H1 (cell line): ENCODE data around the gene BTBD9.

Experiments used
- ATF3 ChIP-seq: IDR thresholded peaks from 2 replicates; pipeline ENCODE4 v1.6.1; 2011; ENCODE audit warnings: low read depth, mild to moderate bottlenecking, low read length; ENCODE audit not compliant: insufficient read depth
- CEBPB ChIP-seq: IDR thresholded peaks from 2 replicates; pipeline ENCODE4 v1.6.1; 2012; ENCODE audit warnings: low read depth, low read length
- CTCF ChIP-seq, 3 experiments: IDR thresholded peaks; 1 replicate in 2 of 3; 2 replicates in 1 of 3; pipeline versions ENCODE4 v1.5.1 to v1.6.1; 2011; ENCODE audit warnings: low read length in 3 of 3, mild to moderate bottlenecking in 3 of 3, inconsistent platforms in 2 of 3, low read depth in 1 of 3, moderate library complexity in 1 of 3; ENCODE audit not compliant: insufficient read depth in 1 of 3; ENCODE audit errors: control extremely low read depth in 1 of 3
- EP300 ChIP-seq, 2 experiments: IDR thresholded peaks; 1 replicate in 1 of 2; 2 replicates in 1 of 2; pipeline ENCODE4 v1.6.1; 2011 to 2012; ENCODE audit warnings: low read depth in 2 of 2, low read length in 2 of 2, mild to moderate bottlenecking in 2 of 2, borderline replicate concordance in 1 of 2, inconsistent platforms in 1 of 2, moderate library complexity in 1 of 2
- EZH2 ChIP-seq: fragments of 200-600 bp; sonication (generic); IDR thresholded peaks from 2 replicates; pipeline ENCODE4 v1.7.1; 2012; ENCODE audit warnings: low read depth, mild to moderate bottlenecking, moderate library complexity, low read length, inconsistent platforms; ENCODE audit not compliant: severe bottlenecking
- HDAC6 ChIP-seq: IDR thresholded peaks from one replicate; pipeline ENCODE4 v1.7.1; 2012; ENCODE audit warnings: low read depth, mild to moderate bottlenecking, inconsistent platforms, low read length, moderate library complexity
- JUN ChIP-seq: IDR thresholded peaks from 2 replicates; pipeline ENCODE4 v1.6.1; 2011; ENCODE audit warnings: low read depth, mild to moderate bottlenecking, improper control_type of control experiment, low read length
- NRF1 ChIP-seq: IDR thresholded peaks from 2 replicates; pipeline ENCODE4 v1.6.1; 2011; ENCODE audit warnings: mild to moderate bottlenecking, low read depth, low read length, improper control_type of control experiment
- POLR2A ChIP-seq, 2 experiments: IDR thresholded peaks; 1 replicate in 1 of 2; 2 replicates in 1 of 2; pipeline ENCODE4 v1.6.1; 2011; ENCODE audit warnings: low read depth in 2 of 2, low read length in 2 of 2, mild to moderate bottlenecking in 2 of 2; ENCODE audit errors: control extremely low read depth in 1 of 2
- SRF ChIP-seq: IDR thresholded peaks from 2 replicates; pipeline ENCODE4 v1.6.1; 2011; ENCODE audit warnings: mild to moderate bottlenecking, low read depth, low read length, moderate library complexity

- TF ChIP-seq POLR2A (IDR thresholded peaks at IDR 0.05; ENCODE audit: control extremely low read depth in 1 of 2, low read depth in 2 of 2, low read length in 2 of 2) (no peak), EZH2 (no peak), CEBPB (no peak), CTCF (IDR thresholded peaks at IDR 0.05; ENCODE audit: control extremely low read depth in 1 of 3, insufficient read depth in 1 of 3, low read depth in 1 of 3, low read length in 3 of 3) (no peak), NRF1 (no peak), ATF3 (no peak), SRF (no peak), EP300 (IDR thresholded peaks at IDR 0.05; ENCODE audit: borderline replicate concordance in 1 of 2, low read depth in 2 of 2, low read length in 2 of 2) (no peak), JUN (no peak), HDAC6 (no peak)
Measured at GRCh38 chr6:38509713-38510112, 130.0 kb downstream of the BTBD9 start.
